B cell (primary cell): ENCODE results near the gene LIPM. TPM values are rescaled to one million over a fixed set of nuclear protein-coding genes. Genes with fewer than 3 reads are reported as not detected.

Source experiments
- ATAC-seq: fragments of 200-7000 bp; cut with Tn5 transposase; one replicate; pipeline ENCODE4 v1.10.0; 2021; ENCODE audit warnings: low read depth, mild to moderate bottlenecking, moderate number of reproducible peaks, moderate library complexity
- CTCF ChIA-PET: fragments of 350-600 bp; sonication (Branson Sonifier 250); formaldehyde crosslinking; loops from one replicate; lab custom pipeline; 2021; ENCODE audit warnings: antibody characterized with exemption, inconsistent platforms; lab: Charles Lee
- POLR2A ChIA-PET: fragments of 350-600 bp; sonication (Branson Sonifier 250); formaldehyde crosslinking; loops from one replicate; lab custom pipeline; 2021; ENCODE audit warnings: antibody characterized with exemption; lab: Charles Lee
- DNase-seq: peaks from one replicate; pipeline ENCODE4 v3.0.0; 2013
- H2AFZ ChIP-seq: 2 replicates; pipeline ENCODE4 v1.6.1; 2012; ENCODE audit warnings: mild to moderate bottlenecking, low read depth, low read length; ENCODE audit not compliant: insufficient read depth, poor library complexity, severe bottlenecking
- H3K27ac ChIP-seq, 2 donors: 1 replicate in 1 of 2; 2 replicates in 1 of 2; pipeline ENCODE4 v1.5.1; 2012 to 2013; ENCODE audit warnings: low read length in 2 of 2, mild to moderate bottlenecking in 2 of 2, moderate library complexity in 1 of 2
- H3K27me3 ChIP-seq, 4 experiments: fragments of 200-600 bp in 1 of 4; sonication (generic) in 1 of 4; replicated peaks in 1 of 4; 1 replicate in 2 of 4; 2 replicates in 2 of 4; pipeline versions ENCODE4 v1.6.1 to v1.7.0; 2013 to 2016; ENCODE audit warnings: low read length in 3 of 4, mild to moderate bottlenecking in 2 of 4, mixed read lengths in 1 of 4, moderate library complexity in 1 of 4; ENCODE audit not compliant: insufficient read depth in 4 of 4, control insufficient read depth in 3 of 4; ENCODE audit errors: control extremely low read depth in 1 of 4
- H3K36me3 ChIP-seq, 2 experiments: replicated peaks in 1 of 2; 1 replicate in 1 of 2; 2 replicates in 1 of 2; pipeline versions ENCODE4 v1.6.1 to v1.7.1; 2013; ENCODE audit warnings: low read length in 1 of 2; ENCODE audit not compliant: insufficient read depth in 2 of 2, control insufficient read depth in 1 of 2; ENCODE audit errors: control extremely low read depth in 1 of 2, extremely low read depth in 1 of 2
- H3K4me1 ChIP-seq, 2 donors: fragments of 200-600 bp in 1 of 2; sonication (generic) in 1 of 2; 1 replicate in 1 of 2; 2 replicates in 1 of 2; pipeline versions ENCODE4 v1.5.1 to v1.6.1; 2013 to 2017; ENCODE audit warnings: low read length in 2 of 2; ENCODE audit not compliant: control insufficient read depth in 2 of 2, insufficient read depth in 2 of 2
- H3K4me2 ChIP-seq: replicated peaks from 2 replicates; pipeline ENCODE3; 2012; ENCODE audit warnings: mild to moderate bottlenecking, low read depth, low read length; ENCODE audit not compliant: poor library complexity, severe bottlenecking
- H3K4me3 ChIP-seq, 5 experiments: fragments of 200-600 bp in 1 of 5; sonication (generic) in 1 of 5; 1 replicate in 3 of 5; 2 replicates in 2 of 5; pipeline versions ENCODE4 v1.5.1 to v1.7.0; 2011 to 2016; ENCODE audit warnings: low read length in 4 of 5, mild to moderate bottlenecking in 4 of 5, low read depth in 2 of 5, control low read depth in 1 of 5, moderate library complexity in 1 of 5; ENCODE audit not compliant: insufficient read depth in 1 of 5; ENCODE audit errors: control extremely low read depth in 1 of 5, extremely low read depth in 1 of 5
- H3K79me2 ChIP-seq: fragments of 200-600 bp; sonication (generic); one replicate; pipeline ENCODE4 v1.6.0; 2016; ENCODE audit warnings: low read length; ENCODE audit not compliant: control insufficient read depth, insufficient read depth
- H3K9ac ChIP-seq: fragments of 200-600 bp; sonication (generic); 2 replicates; pipeline ENCODE4 v1.6.1; 2017; ENCODE audit warnings: mild to moderate bottlenecking, low read length, moderate library complexity
- H3K9me3 ChIP-seq, 3 donors: one replicate each; pipeline versions ENCODE4 v1.6.1 to v1.7.1; 2013; ENCODE audit warnings: low read length in 2 of 3; ENCODE audit not compliant: control insufficient read depth in 2 of 3, insufficient read depth in 1 of 3; ENCODE audit errors: control extremely low read depth in 1 of 3
- H4K20me1 ChIP-seq: 2 replicates; pipeline ENCODE4 v1.6.0; 2012; ENCODE audit warnings: mild to moderate bottlenecking, low read length; ENCODE audit not compliant: insufficient read depth, control insufficient read depth, poor library complexity, severe bottlenecking
- H3K27ac Mint-ChIP-seq: one replicate; pipeline ENCODE4 v1.8.0; 2021; ENCODE audit warnings: mixed read lengths
- H3K27me3 Mint-ChIP-seq: one replicate; pipeline ENCODE4 v1.8.0; 2021; ENCODE audit warnings: mixed read lengths
- H3K4me1 Mint-ChIP-seq: one replicate; pipeline ENCODE4 v1.8.0; 2021; ENCODE audit warnings: mixed read lengths
- H3K4me3 Mint-ChIP-seq: one replicate; pipeline ENCODE4 v1.8.0; 2021; ENCODE audit warnings: mixed read lengths
- H3K9me3 Mint-ChIP-seq: one replicate; pipeline ENCODE4 v1.8.0; 2022; ENCODE audit warnings: mixed read lengths; ENCODE audit not compliant: insufficient read depth
- EZH2 ChIP-seq: IDR thresholded peaks from 2 replicates; pipeline ENCODE4 v1.6.1; 2012; ENCODE audit warnings: borderline replicate concordance, low read depth, mild to moderate bottlenecking, moderate library complexity, low read length; ENCODE audit not compliant: insufficient read depth, poor library complexity, severe bottlenecking
- WGBS: methylation state at CpG from one replicate; pipeline ENCODE4 v1.1.5; 2013; ENCODE audit warnings: missing lambda C conversion rate; ENCODE audit not compliant: insufficient coverage; 5-methylcytosine and 5-hydroxymethylcytosine counted together
- intact Hi-C: fragments of 100-400 bp; cut with micrococcal nuclease; formaldehyde crosslinking; loops from one replicate; pipeline ENCODE4 v1.10.0; 2022
- polyA plus RNA-seq: library from polyadenylated mRNA; depleted of rRNA; stranded (reverse); fragments of >200 nt; gene quantifications from 2 replicates; pipeline ENCODE4 v1.2.3, GENCODE V29; 2012
- total RNA-seq, 2 donors: library from RNA; stranded (reverse); fragments of 120-200 nt in 1 of 2; gene quantifications; 1 replicate in 1 of 2; 2 replicates in 1 of 2; pipeline versions ENCODE4 v1.2.3 to v1.2.4, GENCODE V29; 2013 to 2022
- TF ChIP-seq, protein P1 (sequence below): fragments of 200-600 bp; IDR thresholded peaks from one replicate; pipeline ENCODE4 v1.8.0; 2022; ENCODE audit warnings: antibody characterized with exemption, mild to moderate bottlenecking

The LIPM gene
- total and polyA plus RNA-seq, 2 donors (not counting 1 experiment from before 2014, with no cell fraction given): not detected

DNA sequence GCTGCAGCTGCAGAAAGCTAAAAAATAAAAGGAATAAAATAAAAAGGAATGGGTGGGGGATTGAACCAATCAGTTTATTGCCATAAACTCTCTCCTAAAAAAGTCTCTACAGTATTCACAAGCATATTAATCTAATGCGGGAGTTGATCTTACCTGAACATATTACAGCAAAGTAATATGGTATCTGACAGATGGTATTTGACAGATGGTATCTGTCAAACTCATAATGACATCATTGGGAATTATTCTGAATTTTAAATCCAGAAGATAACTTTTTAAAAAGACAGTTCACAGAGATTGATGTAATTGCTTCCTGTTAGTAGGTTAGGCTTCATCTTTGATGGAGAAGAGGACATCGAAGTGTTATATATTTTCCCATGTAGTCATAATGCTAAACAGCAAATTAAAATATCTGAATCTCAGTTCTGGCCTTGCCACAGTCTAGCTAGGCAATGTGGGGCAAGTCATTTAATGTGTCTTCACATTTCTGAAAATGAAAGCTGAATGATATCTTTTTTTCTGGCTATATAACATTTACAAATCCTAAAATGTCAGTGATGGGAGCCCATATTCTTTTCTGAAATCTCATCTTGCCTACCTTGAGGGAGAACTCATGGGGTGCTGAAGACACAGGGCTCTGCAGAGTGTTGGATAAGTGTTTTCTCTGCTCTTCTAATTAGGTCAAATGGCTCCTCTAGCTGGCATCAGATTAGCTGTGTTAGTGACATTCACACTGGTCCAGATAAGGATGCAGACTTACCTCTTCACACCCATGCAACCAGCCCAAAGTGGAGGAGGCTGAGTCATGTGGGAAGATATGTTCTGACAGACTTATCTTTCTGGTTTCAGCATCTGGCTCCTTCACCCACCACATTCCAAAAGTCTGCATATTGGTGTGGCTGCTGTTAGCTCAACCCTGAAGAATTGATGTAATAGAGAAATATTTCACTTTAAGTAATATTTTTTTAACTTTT is 2.1 kb upstream of the LIPM start:
- DNase-seq: no peak
- Histone ChIP-seq H3K27me3 (no peaks in the 10 kb centered on the region), H3K36me3 (no peaks in the 10 kb centered on the region), H4K20me1 (no peaks in the 10 kb centered on the region), H3K4me2 (no peak overlapping the region), H3K9ac (no peak overlapping the region), H3K9me3 (no peaks in the 10 kb centered on the region), H2AFZ (no peak overlapping the region), H3K4me3 (no peak overlapping the region), H3K27ac (no peak overlapping the region), H3K4me1 (no peaks in the 10 kb centered on the region), H3K79me2 (no peaks in the 10 kb centered on the region)
- Mint-ChIP-seq H3K27me3 (peaks cover 9% of the 10 kb centered on the region), H3K4me1 (no peaks in the 10 kb centered on the region), H3K27ac (no peak overlapping the region), H3K9me3 (no peaks in the 10 kb centered on the region), H3K4me3 (no peak overlapping the region)
- no CpG with 5 or more reads among the region's 2 CpGs for WGBS
- intact Hi-C loops: no loop called here
- TF ChIP-seq EZH2: no peak
- TF ChIP-seq, protein P1, sequence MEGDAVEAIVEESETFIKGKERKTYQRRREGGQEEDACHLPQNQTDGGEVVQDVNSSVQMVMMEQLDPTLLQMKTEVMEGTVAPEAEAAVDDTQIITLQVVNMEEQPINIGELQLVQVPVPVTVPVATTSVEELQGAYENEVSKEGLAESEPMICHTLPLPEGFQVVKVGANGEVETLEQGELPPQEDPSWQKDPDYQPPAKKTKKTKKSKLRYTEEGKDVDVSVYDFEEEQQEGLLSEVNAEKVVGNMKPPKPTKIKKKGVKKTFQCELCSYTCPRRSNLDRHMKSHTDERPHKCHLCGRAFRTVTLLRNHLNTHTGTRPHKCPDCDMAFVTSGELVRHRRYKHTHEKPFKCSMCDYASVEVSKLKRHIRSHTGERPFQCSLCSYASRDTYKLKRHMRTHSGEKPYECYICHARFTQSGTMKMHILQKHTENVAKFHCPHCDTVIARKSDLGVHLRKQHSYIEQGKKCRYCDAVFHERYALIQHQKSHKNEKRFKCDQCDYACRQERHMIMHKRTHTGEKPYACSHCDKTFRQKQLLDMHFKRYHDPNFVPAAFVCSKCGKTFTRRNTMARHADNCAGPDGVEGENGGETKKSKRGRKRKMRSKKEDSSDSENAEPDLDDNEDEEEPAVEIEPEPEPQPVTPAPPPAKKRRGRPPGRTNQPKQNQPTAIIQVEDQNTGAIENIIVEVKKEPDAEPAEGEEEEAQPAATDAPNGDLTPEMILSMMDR: no peak
- ChIA-PET POLR2A (no interaction called here), CTCF (interaction anchor here (1.0 to 1.3 kb wide), 2 partner anchors 9 to 11 kb away, joined by 3 read pairs; no protein-coding TSS in a partner anchor)
- no peak for ATAC-seq

DNA sequence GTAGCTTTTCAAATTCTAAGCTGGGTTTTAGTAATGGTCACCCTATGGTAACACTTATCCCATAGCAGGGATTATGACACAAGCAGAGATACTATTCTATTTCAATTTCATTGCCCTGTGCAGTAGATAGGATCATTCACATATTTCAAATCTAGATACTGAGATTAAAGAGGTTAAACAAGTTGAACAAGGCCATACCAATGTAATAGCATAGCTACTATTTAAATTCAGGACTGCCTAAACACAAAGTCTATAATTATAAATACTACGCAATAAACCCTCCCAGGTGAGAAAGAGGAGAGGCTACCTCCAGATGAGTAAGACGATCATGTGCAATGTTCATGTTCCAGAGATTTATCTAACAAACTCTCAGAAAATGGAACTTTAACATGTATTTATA is 1.1 kb downstream of the LIPM start:
- DNase-seq (no peak), ATAC-seq (no peak)
- ChIA-PET POLR2A (no interaction called here), CTCF (no interaction called here)
- Mint-ChIP-seq H3K4me3 (no peak overlapping the region), H3K27me3 (peaks cover 4% of the 10 kb centered on the region), H3K27ac (no peak overlapping the region), H3K9me3 (no peaks in the 10 kb centered on the region), H3K4me1 (no peaks in the 10 kb centered on the region)
- whole genome bisulfite sequencing: no CpG with 5 or more reads among the region's 2 CpGs
- no peak overlapping the region for H3K9ac ChIP-seq
- no peaks in the 10 kb centered on the region for H4K20me1 ChIP-seq
- TF ChIP-seq EZH2: no peak
- TF ChIP-seq, protein P1: no peak
- H3K27me3 ChIP-seq: no peaks in the 10 kb centered on the region
- no peaks in the 10 kb centered on the region for H3K79me2 ChIP-seq
- H3K36me3 ChIP-seq: no peaks in the 10 kb centered on the region
- H3K27ac ChIP-seq: no peak overlapping the region
- H3K9me3 ChIP-seq: no peaks in the 10 kb centered on the region
- H2AFZ ChIP-seq: no peak overlapping the region
- no peak overlapping the region for H3K4me3 ChIP-seq
- no peak overlapping the region for H3K4me2 ChIP-seq
- intact Hi-C loops: no loop called here
- H3K4me1 ChIP-seq: no peaks in the 10 kb centered on the region
